ENCODE data around the gene RADIL. TPM values are rescaled to one million over a fixed set of nuclear protein-coding genes. Genes with fewer than 3 reads are reported as not detected.

The RADIL gene
- total RNA-seq, 4 donors from 2014 or later = 4.4 to 11.4 (median 8.8) TPM

GRCh38 chr7:4889682-4890081 lies 6.2 kb upstream of the RADIL start:
- 13 to 60% methylated on average over 1 of the region's 1 CpG for WGBS, 2 donors (ENCODE audit: low coverage in 1 of 2)

GRCh38 chr7:4888161-4888560 lies 4.6 kb upstream of the RADIL start:
- 29 to 67% methylated on average over 2 to 3 of the region's 3 CpGs for WGBS, 2 donors (ENCODE audit: low coverage in 1 of 2)
- peaks cover 11% of the 10 kb centered on the region for H3K27me3 ChIP-seq
- H3K4me3 ChIP-seq = no peak overlapping the region
- no peaks in the 10 kb centered on the region for H3K36me3 ChIP-seq
- no peaks in the 10 kb centered on the region for H3K9me3 ChIP-seq
- TF ChIP-seq EP300 (IDR thresholded peaks at IDR 0.05) (no peak), CTCF (IDR thresholded peaks at IDR 0.05) (no peak), POLR2AphosphoS5 (IDR thresholded peaks at IDR 0.05) (no peak), POLR2A (IDR thresholded peaks at IDR 0.05) (no peak)
- H3K4me1 ChIP-seq = peaks cover 0 to 11% (median 0%) of the 10 kb centered on the region in 3 donors
- no peak overlapping the region for H3K27ac ChIP-seq
- no peak for ATAC-seq

More at GRCh38 chr7:4889682-4890081, 6.2 kb upstream of the RADIL start:
- H3K4me3 ChIP-seq = no peak overlapping the region
- no peak overlapping the region for H3K27ac ChIP-seq
- no peak for ATAC-seq
- H3K4me1 ChIP-seq = no peaks in the 10 kb centered on the region
- H3K27me3 ChIP-seq = no peaks in the 10 kb centered on the region
- no peak for TF ChIP-seq POLR2AphosphoS5 (IDR thresholded peaks at IDR 0.05)
- TF ChIP-seq CTCF (IDR thresholded peaks at IDR 0.05) = no peak
- H3K9me3 ChIP-seq = peaks cover 0 to 10% (median 0%) of the 10 kb centered on the region in 3 donors
- no peaks in the 10 kb centered on the region for H3K36me3 ChIP-seq

GRCh38 chr7:4886671-4887070 lies 3.2 kb upstream of the RADIL start:
- TF ChIP-seq CTCF (IDR thresholded peaks at IDR 0.05) = no peak
- no peak for TF ChIP-seq POLR2A (IDR thresholded peaks at IDR 0.05)
- no peak for TF ChIP-seq POLR2AphosphoS5 (IDR thresholded peaks at IDR 0.05)
- no peak for TF ChIP-seq EP300 (IDR thresholded peaks at IDR 0.05)
- Histone ChIP-seq H3K9me3 (no peaks in the 10 kb centered on the region), H3K36me3 (no peaks in the 10 kb centered on the region), H3K4me3 (no peak overlapping the region), H3K27me3 (peaks cover 16% of the 10 kb centered on the region), H3K27ac (no peak overlapping the region), H3K4me1 (peaks cover 0 to 26% (median 0%) of the 10 kb centered on the region in 3 donors)
- ATAC-seq = no peak
- whole genome bisulfite sequencing, 2 donors (ENCODE audit: low coverage in 1 of 2) = no CpG with 5 or more reads among the region's 1 CpG

GRCh38 chr7:4885317-4885807 lies 1.8 kb upstream of the RADIL start:
- WGBS, 2 donors (ENCODE audit: low coverage in 1 of 2) = 80 to 92% methylated on average over 2 to 6 of the region's 7 CpGs
- TF ChIP-seq EP300 (IDR thresholded peaks at IDR 0.05) (no peak), POLR2A (IDR thresholded peaks at IDR 0.05) (no peak), POLR2AphosphoS5 (IDR thresholded peaks at IDR 0.05) (no peak), CTCF (IDR thresholded peaks at IDR 0.05) (no peak)
- no peak overlapping the region for H3K27ac ChIP-seq
- H3K4me1 ChIP-seq = peaks cover 0 to 32% (median 0%) of the 10 kb centered on the region in 3 donors
- H3K9me3 ChIP-seq = no peaks in the 10 kb centered on the region
- H3K27me3 ChIP-seq = peaks cover 16% of the 10 kb centered on the region
- ATAC-seq = no peak
- no peaks in the 10 kb centered on the region for H3K36me3 ChIP-seq
- H3K4me3 ChIP-seq = no peak overlapping the region

GRCh38 chr7:4884164-4884563 lies 648 bp upstream of the RADIL start:
- Histone ChIP-seq H3K36me3 (no peaks in the 10 kb centered on the region), H3K27me3 (peaks cover 16% of the 10 kb centered on the region), H3K27ac (no peak overlapping the region), H3K4me3 (no peak overlapping the region), H3K9me3 (no peaks in the 10 kb centered on the region), H3K4me1 (peaks cover 0 to 44% (median 0%) of the 10 kb centered on the region in 3 donors)
- ATAC-seq = no peak
- TF ChIP-seq CTCF (IDR thresholded peaks at IDR 0.05) (no peak), POLR2A (IDR thresholded peaks at IDR 0.05) (no peak), EP300 (IDR thresholded peaks at IDR 0.05) (no peak), POLR2AphosphoS5 (IDR thresholded peaks at IDR 0.05) (no peak)
- WGBS, 2 donors (ENCODE audit: low coverage in 1 of 2) = 0 to 67% methylated on average over 1 to 10 of the region's 10 CpGs

Measured in gastroesophageal sphincter (tissue), 4 donors.